HEK293 (cell line): ENCODE results near the gene PRCD.

ENCODE experiments used
- CTCF ChIP-seq: fragments of 450-650 bp; formaldehyde crosslinking; IDR thresholded peaks from 2 replicates; pipeline ENCODE4 v1.5.1; 2016; ENCODE audit warnings: missing biosample characterization, missing genetic modification characterization
- REPIN1 ChIP-seq: fragments of 450-650 bp; formaldehyde crosslinking; IDR thresholded peaks from 2 replicates; pipeline ENCODE4 v1.5.1; 2017; ENCODE audit warnings: missing biosample characterization, missing genetic modification characterization, low read depth
- REST ChIP-seq: fragments of 450-650 bp; formaldehyde crosslinking; IDR thresholded peaks from 2 replicates; pipeline ENCODE4 v1.5.1; 2016; ENCODE audit warnings: missing biosample characterization, missing genetic modification characterization
- TCF7L2 ChIP-seq: IDR thresholded peaks from 2 replicates; pipeline ENCODE4 v1.6.1; 2011; ENCODE audit warnings: low read depth, mild to moderate bottlenecking, inconsistent platforms, low read length, moderate library complexity, borderline replicate concordance
- ZNF121 ChIP-seq: fragments of 450-650 bp; formaldehyde crosslinking; IDR thresholded peaks from 2 replicates; pipeline ENCODE4 v1.5.1; 2016; ENCODE audit warnings: missing biosample characterization, missing genetic modification characterization
- ZNF133 ChIP-seq: fragments of 450-650 bp; formaldehyde crosslinking; IDR thresholded peaks from 2 replicates; pipeline ENCODE4 v1.5.1; 2016; ENCODE audit warnings: missing biosample characterization, missing genetic modification characterization
- ZNF18 ChIP-seq: fragments of 450-650 bp; formaldehyde crosslinking; IDR thresholded peaks from 2 replicates; pipeline ENCODE4 v1.5.1; 2016; ENCODE audit warnings: missing biosample characterization, missing genetic modification characterization
- ZNF202 ChIP-seq: fragments of 450-650 bp; formaldehyde crosslinking; IDR thresholded peaks from 2 replicates; pipeline ENCODE4 v1.5.1; 2016; ENCODE audit warnings: missing biosample characterization, missing genetic modification characterization, borderline replicate concordance
- ZNF335 ChIP-seq: fragments of 450-650 bp; formaldehyde crosslinking; conservative IDR thresholded peaks from 2 replicates; pipeline ENCODE4 v1.5.1; 2016; ENCODE audit warnings: missing biosample characterization, missing genetic modification characterization
- ZNF549 ChIP-seq: fragments of 450-650 bp; IDR thresholded peaks from 2 replicates; pipeline ENCODE4 v1.5.1; 2018; ENCODE audit warnings: missing biosample characterization, missing genetic modification characterization, mild to moderate bottlenecking, inconsistent platforms, moderate library complexity
- ZNF76 ChIP-seq: fragments of 450-650 bp; formaldehyde crosslinking; IDR thresholded peaks from 2 replicates; pipeline ENCODE4; 2016; ENCODE audit warnings: low read depth, missing biosample characterization, missing genetic modification characterization, borderline replicate concordance

GRCh38 chr17:76567634-76568432 is 28.0 kb downstream of the PRCD start:
- no peak for TF ChIP-seq ZNF18 (tag by site-specific recombination)
- TF ChIP-seq ZNF335 (tag by site-specific recombination), result peak; percentile 29; the same call in 1 of the 2 replicates
- TF ChIP-seq ZNF76 (tag by site-specific recombination), result no peak
- TF ChIP-seq REST (tag by site-specific recombination), result no peak
- no peak for TF ChIP-seq CTCF (tag by site-specific recombination)
- TF ChIP-seq ZNF121 (tag by site-specific recombination), result no peak
- no peak for TF ChIP-seq ZNF549 (tag by site-specific recombination)
- no peak for TF ChIP-seq REPIN1 (tag by site-specific recombination)
- TF ChIP-seq ZNF202 (tag by site-specific recombination), result no peak
- no peak for TF ChIP-seq ZNF133 (tag by site-specific recombination)
- no peak for TF ChIP-seq TCF7L2
